ENCODE measurements around the gene FBXL16. TPM values are rescaled to one million over a fixed set of nuclear protein-coding genes. Genes with fewer than 3 reads are reported as not detected.
"Not testable (repeated sequence)": the region's sequence is repeated elsewhere in the genome, so short reads cannot be mapped to it uniquely, and the experiment has no call there.

Gene FBXL16
- total RNA-seq, 1 donor from 2014 or later, result 0.75 TPM

- intact Hi-C loops (cut with micrococcal nuclease), result no loop called here
- H3K27ac Mint-ChIP-seq, result no peak overlapping the region
- H3K27me3 Mint-ChIP-seq, result no peaks in the 10 kb centered on the region
- no peaks in the 10 kb centered on the region for H3K9me3 Mint-ChIP-seq
- H3K36me3 Mint-ChIP-seq (ENCODE audit: low read depth), result peaks cover 5% of the 10 kb centered on the region
- CTCF ChIA-PET, result no interaction called here
- H3K4me1 Mint-ChIP-seq, result peaks cover 10% of the 10 kb centered on the region
- no peak overlapping the region for H3K4me3 Mint-ChIP-seq
- POLR2A ChIA-PET, result interaction anchor here (0.6 to 1.3 kb wide), 3 partner anchors 16 to 963 kb away, joined by 3 to 4 read pairs (median 4); partner anchors contain the start of gene ANTKMT
- ATAC-seq (ENCODE audit: low read depth) (no peak), DNase-seq (no peak)
- TF ChIP-seq CTCF (IDR thresholded peaks at IDR 0.05), result no peak
Observed at GRCh38 chr16:743794-744500, 38.3 kb upstream of the FBXL16 start.

DNA sequence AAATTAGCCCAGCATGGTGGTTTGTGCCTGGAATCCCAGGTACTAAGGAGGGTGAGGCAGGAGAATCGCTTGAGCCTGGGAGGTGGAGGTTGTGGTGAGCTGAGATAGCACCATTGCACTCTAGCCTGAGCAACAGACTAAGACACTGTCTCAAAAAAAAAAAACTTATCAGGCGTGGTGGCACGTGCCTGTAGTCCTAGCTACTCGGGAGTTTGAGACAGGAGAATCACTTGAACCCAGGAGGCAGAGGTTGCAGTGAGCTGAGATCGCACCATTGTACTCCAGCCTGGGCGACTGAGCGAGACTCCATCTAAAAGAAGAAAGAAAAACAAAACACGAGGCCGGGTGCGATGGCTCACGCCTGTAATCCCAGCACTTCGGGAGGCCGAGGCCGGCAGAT, 37.3 kb upstream of the FBXL16 start:
- POLR2A ChIA-PET, result interaction anchor here (0.6 to 0.7 kb wide), 2 partner anchors 15 to 66 kb away, joined by 3 to 4 read pairs; no protein-coding TSS in a partner anchor
- not testable (repeated sequence) for H3K27ac Mint-ChIP-seq
- CTCF ChIA-PET, result interaction anchor here (0.8 kb wide), 1 partner anchor 27 kb away, joined by 3 read pairs; no protein-coding TSS in a partner anchor

DNA sequence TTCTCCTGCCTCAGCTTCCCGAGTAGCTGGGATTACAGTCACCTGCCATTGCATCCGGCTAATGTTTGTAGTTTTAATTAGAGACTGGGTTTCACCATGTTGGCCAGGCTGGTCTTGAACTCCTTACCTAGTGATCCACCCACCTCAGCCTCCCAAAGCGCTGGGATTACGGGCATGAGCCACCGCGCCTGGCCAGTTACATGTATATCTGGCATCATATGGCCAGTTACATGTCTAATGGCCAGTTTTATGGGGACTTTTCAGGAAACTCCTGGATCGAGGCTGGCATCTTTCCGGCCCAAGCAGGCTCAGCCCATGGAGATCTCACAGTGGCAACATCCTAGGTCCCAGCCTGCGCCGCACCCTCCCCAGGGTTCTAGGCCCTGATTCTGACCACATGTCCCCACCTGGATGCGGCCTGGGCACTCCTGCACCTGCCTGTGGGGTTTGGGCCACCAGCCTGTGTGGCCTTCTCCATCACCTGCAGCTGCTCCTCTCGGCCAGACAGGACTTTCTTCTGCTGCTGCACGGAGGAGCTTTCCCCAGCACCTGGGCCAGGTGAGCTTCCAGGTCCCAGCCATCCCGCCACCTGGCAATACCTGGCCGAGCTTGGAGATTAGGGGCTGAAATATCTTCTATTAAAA, 36.5 kb upstream of the FBXL16 start:
- Mint-ChIP-seq H3K4me1 (peaks cover 24% of the 10 kb centered on the region), H3K4me3 (peak overlapping the region; percentile 38), H3K36me3 (ENCODE audit: low read depth) (peaks cover 12% of the 10 kb centered on the region), H3K9me3 (no peaks in the 10 kb centered on the region), H3K27me3 (no peaks in the 10 kb centered on the region), H3K27ac (no peak overlapping the region)
- intact Hi-C loops (cut with micrococcal nuclease), result loop anchor here (1.0 to 2.0 kb wide), 6 partner anchors 14 to 163 kb away; partner anchors contain the start of genes CHTF18 and RPUSD1
- ChIA-PET CTCF (interaction anchor here (2.8 kb wide), 1 partner anchor 20 kb away, joined by 12 read pairs; the partner anchor contains the start of gene ANTKMT), POLR2A (no interaction called here)
- DNase-seq, result no peak
- TF ChIP-seq CTCF (IDR thresholded peaks at IDR 0.05), result no peak
- no peak for ATAC-seq (ENCODE audit: low read depth)

More for the DNA sequence above, 37.3 kb upstream of the FBXL16 start:
- H3K36me3 Mint-ChIP-seq (ENCODE audit: low read depth); intact Hi-C loops (cut with micrococcal nuclease); H3K9me3 Mint-ChIP-seq; ATAC-seq (ENCODE audit: low read depth); H3K4me3 Mint-ChIP-seq; H3K27me3 Mint-ChIP-seq; DNase-seq: not testable (repeated sequence)
- H3K4me1 Mint-ChIP-seq, result peaks cover 18% of the 10 kb centered on the region

DNA sequence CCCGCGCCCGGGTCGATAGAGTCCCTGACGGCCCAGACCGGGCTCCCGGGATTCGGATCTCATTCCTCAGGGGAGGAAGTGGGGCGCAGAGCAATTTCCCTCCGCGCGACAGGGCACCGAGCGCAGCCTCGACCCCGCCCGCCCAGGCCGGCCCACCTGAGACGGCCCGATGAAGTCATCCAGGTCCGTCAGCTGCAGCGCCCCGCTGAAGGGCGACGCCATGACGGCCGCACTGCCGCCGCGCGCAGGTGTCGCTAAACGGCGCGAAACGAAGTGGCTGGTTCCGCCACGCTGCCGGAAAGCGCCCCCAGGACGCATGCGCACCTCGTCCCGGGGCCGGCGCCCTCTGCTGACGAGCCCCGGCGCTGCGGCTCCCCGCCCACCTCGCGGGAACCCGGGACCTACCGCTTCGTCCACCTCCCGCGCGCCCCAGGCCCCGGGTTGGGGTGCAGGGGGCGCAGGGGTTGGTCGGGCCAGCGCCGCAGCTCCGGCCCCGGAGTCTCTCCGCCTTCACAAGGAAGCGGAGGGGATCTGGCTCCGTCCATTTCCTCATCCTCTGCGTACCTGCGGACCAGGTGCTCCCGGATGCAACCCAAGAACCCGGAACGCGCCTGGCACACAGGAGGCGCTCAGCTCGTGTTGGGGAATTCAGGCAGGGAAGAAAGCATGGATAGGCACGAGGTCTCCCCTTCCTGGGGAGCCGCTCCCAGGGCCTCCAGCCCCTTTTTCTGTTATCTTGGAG, 35.3 kb upstream of the FBXL16 start, which contains the start of gene CIAO3:
Gene CIAO3 (minus strand): TSS at position 234 of the 742 bp plus-strand sequence. CDS start 12 bp downstream, at position 222.
- H3K4me3 Mint-ChIP-seq, result peak within 1 kb of the TSS; percentile 83
- no peaks in the 10 kb centered on the region for H3K27me3 Mint-ChIP-seq
- intact Hi-C loops (cut with micrococcal nuclease), result loop anchor here (1.0 to 2.0 kb wide), 6 partner anchors 13 to 162 kb away; partner anchors contain the start of genes CHTF18 and RPUSD1
- H3K9me3 Mint-ChIP-seq, result no peaks in the 10 kb centered on the region
- ChIA-PET CTCF (interaction anchor here (1.0 to 2.8 kb wide), 5 partner anchors 19 to 44 kb away, joined by 4 to 12 read pairs (median 4); partner anchors contain the start of genes ANTKMT and METRN), POLR2A (interaction anchor here (1.0 to 2.9 kb wide), 7 partner anchors 13 to 51 kb away, joined by 3 to 19 read pairs (median 5); partner anchors contain the start of genes ANTKMT, CCDC78, CHTF18 and RPUSD1)
- peaks cover 22% of the 10 kb centered on the region for H3K36me3 Mint-ChIP-seq (ENCODE audit: low read depth)
- peak; percentile 89 for ATAC-seq (ENCODE audit: low read depth)
- H3K4me1 Mint-ChIP-seq, result peaks cover 32% of the 10 kb centered on the region
- TF ChIP-seq CTCF (IDR thresholded peaks at IDR 0.05), result peak; percentile 54
- H3K27ac Mint-ChIP-seq, result no peak within 1 kb of the TSS
- peak; percentile 98 for DNase-seq

- Mint-ChIP-seq H3K27me3 (no peaks in the 10 kb centered on the region), H3K4me1 (peaks cover 32% of the 10 kb centered on the region), H3K27ac (no peak overlapping the region), H3K9me3 (no peaks in the 10 kb centered on the region), H3K36me3 (ENCODE audit: low read depth) (peaks cover 26% of the 10 kb centered on the region), H3K4me3 (peak overlapping the region; percentile 83)
- CTCF ChIA-PET, result interaction anchor here (1.1 to 2.8 kb wide), 4 partner anchors 19 to 45 kb away, joined by 4 to 12 read pairs (median 4); partner anchors contain the start of genes ANTKMT and METRN
- DNase-seq (no peak), ATAC-seq (ENCODE audit: low read depth) (peak; percentile 12)
- intact Hi-C loops (cut with micrococcal nuclease), result loop anchor here (2.0 kb wide), 3 partner anchors 48 to 162 kb away; partner anchors contain the start of genes CHTF18 and RPUSD1
- POLR2A ChIA-PET, result interaction anchor here (1.0 to 2.9 kb wide), 7 partner anchors 13 to 50 kb away, joined by 3 to 19 read pairs (median 5); partner anchors contain the start of genes ANTKMT, CCDC78 and WDR24
- TF ChIP-seq CTCF (IDR thresholded peaks at IDR 0.05), result no peak
Observed at GRCh38 chr16:740459-740763, 34.8 kb upstream of the FBXL16 start.
